RCC 7860 (cell line): ENCODE data around the gene GCSAM.

Experiments used
- DNase-seq: peaks from one replicate; pipeline ENCODE4 v3.0.0-alpha.2; 2015; ENCODE audit warnings: low spot score
- FAIRE-seq: peaks from 2 replicates; lab custom pipeline; 2012; peaks lifted over from hg19 to GRCh38; lab: Jason Lieb, UNC

Gene GCSAM, protein sequence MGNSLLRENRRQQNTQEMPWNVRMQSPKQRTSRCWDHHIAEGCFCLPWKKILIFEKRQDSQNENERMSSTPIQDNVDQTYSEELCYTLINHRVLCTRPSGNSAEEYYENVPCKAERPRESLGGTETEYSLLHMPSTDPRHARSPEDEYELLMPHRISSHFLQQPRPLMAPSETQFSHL

GRCh38 chr3:112132975-112133448, at the start of gene GCSAM:
Gene GCSAM, minus strand, starts transcription at chr3:112133248. Its CDS starts 128 bp downstream, at chr3:112133120.
- DNase-seq = no peak
- FAIRE-seq = no peak

DNA sequence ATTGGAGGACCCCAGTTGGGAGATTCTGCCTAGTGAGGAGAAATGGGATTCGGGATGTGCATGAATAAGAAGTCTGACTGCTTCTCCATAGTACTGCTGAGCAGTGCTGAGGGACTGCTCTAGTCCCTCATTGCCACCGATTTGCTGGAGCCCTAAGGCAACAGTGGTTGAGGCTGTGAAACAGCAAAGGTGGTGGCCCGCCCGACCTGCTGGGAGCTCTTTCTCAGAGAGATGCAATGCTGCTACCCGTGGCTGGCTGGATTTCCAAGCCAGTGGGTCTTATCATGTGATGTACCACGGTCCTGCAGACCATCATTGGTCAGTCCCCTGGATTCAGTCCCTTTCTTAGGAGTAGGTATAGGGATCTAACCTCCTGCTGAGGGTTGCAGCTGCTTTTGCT, 42.6 kb upstream of the GCSAM start:
- DNase-seq = no peak
- FAIRE-seq = no peak

GRCh38 chr3:112175037-112175436, 42.0 kb upstream of the GCSAM start:
- no peak for DNase-seq
- FAIRE-seq = no peak

- FAIRE-seq (no peak), DNase-seq (no peak)
These were observed 38.1 kb upstream of the GCSAM start for GRCh38 chr3:112171144-112171543.

- FAIRE-seq = no peak
- no peak for DNase-seq
These were observed 37.0 kb upstream of the GCSAM start for GRCh38 chr3:112170046-112170445.

GRCh38 chr3:112167758-112168157, 34.7 kb upstream of the GCSAM start:
- DNase-seq = no peak
- no peak for FAIRE-seq

GRCh38 chr3:112149136-112149535, 16.1 kb upstream of the GCSAM start:
- FAIRE-seq = no peak
- DNase-seq = no peak

- DNase-seq = no peak
These were observed 10.6 kb upstream of the GCSAM start for GRCh38 chr3:112143689-112144088.

GRCh38 chr3:112143251-112143650, 10.2 kb upstream of the GCSAM start:
- FAIRE-seq (no peak), DNase-seq (no peak)

More at GRCh38 chr3:112143689-112144088, 10.6 kb upstream of the GCSAM start:
- FAIRE-seq = no peak

DNA sequence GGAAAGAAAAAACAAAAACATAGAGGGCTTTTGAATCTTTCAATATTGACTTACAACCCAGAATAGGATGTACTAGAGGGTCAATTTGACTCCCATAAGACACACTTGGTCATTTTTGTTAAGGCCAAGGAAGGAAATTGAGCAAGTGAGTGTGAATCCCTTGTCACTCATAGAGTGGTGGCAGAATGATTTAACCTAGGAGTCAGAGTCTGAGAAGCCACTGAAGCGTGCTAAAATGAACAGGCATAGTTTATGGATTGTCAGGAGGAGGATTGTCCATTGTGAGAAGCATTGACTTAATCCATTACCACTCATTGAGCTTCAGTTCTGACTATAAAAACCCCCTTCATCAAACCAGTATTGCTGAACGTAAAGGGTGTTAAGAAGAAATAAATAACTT, 8.2 kb upstream of the GCSAM start:
- FAIRE-seq (no peak), DNase-seq (no peak)

DNA sequence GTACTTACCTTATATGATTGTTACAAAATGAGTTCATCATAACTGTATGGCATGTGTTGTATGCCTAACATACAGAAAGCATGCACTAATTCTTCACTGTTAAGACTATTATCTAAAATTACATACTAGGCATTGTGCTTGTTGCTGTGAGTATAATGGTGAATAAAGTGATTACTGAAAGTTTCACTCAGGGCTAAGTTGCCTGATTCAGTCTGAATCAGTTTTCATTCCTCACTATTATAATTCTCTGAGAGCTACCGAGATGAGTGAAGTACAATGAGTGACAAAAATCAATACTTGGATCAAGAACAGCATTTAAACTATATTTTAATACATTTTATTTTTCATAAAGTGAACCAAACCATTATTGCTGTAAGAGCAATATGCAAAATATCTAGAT, 7.5 kb upstream of the GCSAM start:
- DNase-seq (no peak), FAIRE-seq (no peak)

- FAIRE-seq (no peak), DNase-seq (no peak)
These were observed 5.3 kb upstream of the GCSAM start for GRCh38 chr3:112138219-112138969.

DNA sequence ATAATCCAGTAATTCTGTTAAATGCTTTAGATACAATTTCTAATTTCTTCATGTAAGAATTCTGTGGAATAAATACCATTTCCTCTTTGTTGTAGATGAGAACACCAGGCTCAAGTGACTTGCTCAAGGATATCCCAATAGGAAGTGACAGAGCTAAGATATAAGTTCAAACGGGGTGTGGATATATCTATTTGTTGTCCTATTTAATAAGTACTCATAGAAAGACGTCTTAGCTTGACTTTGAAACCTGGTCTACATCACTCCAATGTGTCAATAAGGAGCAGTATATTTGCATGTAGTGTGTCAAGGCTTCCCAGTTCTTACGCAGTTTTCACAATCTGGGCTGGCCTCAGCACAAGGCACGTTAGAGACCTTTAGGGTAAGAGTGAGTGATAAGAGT, 4.7 kb upstream of the GCSAM start:
- no peak for DNase-seq
- FAIRE-seq = no peak

DNA sequence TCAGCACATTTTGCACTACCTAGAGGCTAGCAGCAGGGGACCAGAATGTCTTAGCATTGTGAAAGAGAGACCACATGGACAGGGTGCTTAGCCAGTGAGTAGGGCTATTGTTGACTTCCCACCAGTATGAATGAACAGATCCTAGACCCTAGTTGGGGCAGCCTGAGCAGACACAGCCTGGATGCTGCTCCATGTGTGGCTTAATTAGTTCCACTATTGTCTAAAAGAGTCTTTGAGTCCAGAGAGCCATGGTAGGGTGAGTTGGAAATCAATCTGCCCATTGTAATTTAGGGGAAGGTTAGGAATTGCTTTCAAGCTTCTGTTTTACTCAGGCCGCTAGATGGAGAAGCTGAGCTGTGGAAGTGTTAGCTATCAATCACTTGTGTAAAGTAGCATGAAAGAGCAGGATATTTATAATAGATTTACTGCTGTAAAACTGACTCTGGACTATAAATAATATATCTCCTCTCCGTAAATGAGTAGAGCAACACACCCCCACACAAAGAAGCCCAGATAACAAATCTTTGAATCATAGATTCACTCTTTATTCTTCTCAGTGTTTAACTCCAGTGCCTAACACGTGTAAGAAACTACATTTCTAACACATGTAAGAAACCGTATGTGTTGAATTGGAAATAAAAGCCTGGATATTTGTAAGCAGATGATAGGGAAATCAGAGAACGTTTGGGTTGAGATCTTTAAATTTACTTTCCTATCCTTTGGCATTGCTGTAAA, 4.1 kb upstream of the GCSAM start:
- DNase-seq = no peak
- FAIRE-seq = peak; percentile 40

GRCh38 chr3:112136046-112136445, 3.0 kb upstream of the GCSAM start:
- no peak for FAIRE-seq
- DNase-seq = no peak

DNA sequence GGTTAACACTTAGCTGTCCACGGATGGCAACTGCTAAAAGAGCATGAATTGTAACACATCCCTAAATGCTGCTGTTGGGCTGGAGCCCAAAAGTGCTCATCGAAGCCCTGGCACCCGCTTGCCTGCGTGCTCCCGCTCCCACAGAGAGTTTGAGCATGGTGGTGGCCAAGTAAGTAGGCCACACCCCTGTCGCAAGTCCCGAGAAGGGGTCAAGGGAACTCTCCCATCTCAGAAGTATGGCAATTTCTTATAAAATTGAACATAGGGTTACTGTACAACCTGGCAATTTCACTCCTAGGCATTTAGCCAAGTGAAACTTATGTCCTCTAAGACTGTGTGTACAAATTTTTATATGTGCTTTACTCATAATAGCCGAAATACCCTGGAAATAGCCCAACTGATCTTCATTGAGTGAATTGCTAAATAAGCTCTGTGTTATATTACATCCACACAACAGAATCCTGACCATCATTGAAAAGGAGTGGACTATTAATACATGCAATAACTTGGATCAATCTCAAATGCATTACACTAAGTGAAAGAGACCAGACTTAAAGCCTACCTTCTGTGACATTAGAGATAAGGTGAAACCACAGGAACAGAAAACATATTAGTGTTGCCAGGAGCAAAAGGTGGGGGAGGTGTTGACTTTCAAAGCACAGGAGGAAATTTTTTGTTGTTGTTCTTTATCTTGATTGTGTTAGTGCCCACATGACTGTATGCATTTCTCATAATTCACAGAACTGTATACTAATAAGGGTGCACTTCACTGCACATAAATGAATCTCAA, 1.5 kb upstream of the GCSAM start:
- no peak for DNase-seq
- no peak for FAIRE-seq

- DNase-seq (no peak), FAIRE-seq (no peak)
These were observed 732 bp upstream of the GCSAM start for GRCh38 chr3:112133626-112134334.

DNA sequence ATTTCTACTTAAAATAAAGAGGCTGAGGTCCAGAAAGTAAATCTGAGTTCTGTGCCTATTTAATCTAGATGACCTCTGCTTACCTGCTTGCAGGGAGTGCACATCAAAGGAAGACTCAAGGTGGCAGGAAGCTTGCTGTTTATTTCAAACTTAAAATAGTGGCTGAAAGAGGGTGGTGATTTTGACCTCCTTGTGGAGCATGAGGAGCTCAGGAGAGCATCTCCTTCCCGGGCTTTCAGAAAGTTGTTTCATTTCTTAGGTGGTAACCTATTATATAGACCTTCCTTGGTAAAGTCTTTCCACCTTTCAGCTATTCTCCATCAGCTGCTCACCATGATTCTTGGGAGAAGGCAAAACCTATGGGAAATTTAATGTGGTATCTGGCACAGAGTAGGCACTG, 494 bp downstream of the GCSAM start:
- DNase-seq (no peak), FAIRE-seq (no peak)

- FAIRE-seq (no peak), DNase-seq (no peak)
These were observed 960 bp downstream of the GCSAM start for GRCh38 chr3:112132088-112132487.

- DNase-seq (no peak), FAIRE-seq (no peak)
These were observed 1.9 kb downstream of the GCSAM start for GRCh38 chr3:112131111-112131510.

DNA sequence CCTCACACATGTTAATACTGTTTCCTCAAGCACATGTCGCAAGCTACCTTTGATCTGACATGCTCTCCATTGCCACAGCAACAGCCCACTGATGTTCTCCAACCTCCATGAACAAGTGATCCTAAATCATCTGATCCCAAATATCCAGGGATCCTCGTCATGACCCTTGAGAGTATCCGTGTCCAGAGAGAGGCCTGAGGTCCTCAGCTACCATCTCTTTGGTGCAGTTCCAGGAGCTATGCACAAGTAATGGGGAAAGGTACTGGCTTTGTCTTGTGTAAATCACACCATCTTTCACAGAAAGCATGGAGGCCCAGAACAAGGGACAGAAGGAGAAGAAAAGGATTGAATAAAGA, 2.4 kb downstream of the GCSAM start:
- no peak for FAIRE-seq
- no peak for DNase-seq
